GM23338 (cell line): ENCODE results near the gene ZNF283. TPM values are rescaled to one million over a fixed set of nuclear protein-coding genes. Genes with fewer than 3 reads are reported as not detected.

Experiments
- ATAC-seq: fragments of 200-7000 bp; cut with Tn5 transposase; 3 replicates; pipeline ENCODE4 v1.9.1; 2020
- DNase-seq: peaks from one replicate; pipeline ENCODE4 v3.0.0-alpha.2; 2015; ENCODE audit warnings: low spot score
- H2AFZ ChIP-seq: fragments of 200-600 bp; sonication (generic); 2 replicates; pipeline ENCODE4 v1.8.0; 2016; ENCODE audit warnings: antibody characterized with exemption, mild to moderate bottlenecking, moderate library complexity
- H3F3A ChIP-seq: fragments of 200-600 bp; sonication (generic); replicated peaks from 2 replicates; pipeline ENCODE4 v1.8.0; 2017; ENCODE audit warnings: antibody characterized with exemption, mixed run types, low read depth
- H3K27ac ChIP-seq: fragments of 200-600 bp; sonication (generic); 2 replicates; pipeline ENCODE4 v1.6.1; 2016; ENCODE audit warnings: low read depth
- H3K27me3 ChIP-seq: fragments of 200-600 bp; sonication (generic); 2 replicates; pipeline ENCODE4 v1.8.0; 2016; ENCODE audit warnings: mild to moderate bottlenecking, mixed run types, moderate library complexity; ENCODE audit not compliant: insufficient read depth
- H3K36me3 ChIP-seq: fragments of 200-600 bp; sonication (generic); 2 replicates; pipeline ENCODE4 v1.8.0; 2016; ENCODE audit warnings: mild to moderate bottlenecking; ENCODE audit not compliant: insufficient read depth
- H3K4me1 ChIP-seq: fragments of 200-600 bp; sonication (generic); 2 replicates; pipeline ENCODE4 v1.8.0; 2016; ENCODE audit warnings: mild to moderate bottlenecking, moderate library complexity; ENCODE audit not compliant: insufficient read depth
- H3K4me2 ChIP-seq: fragments of 200-600 bp; sonication (generic); 2 replicates; pipeline ENCODE4 v1.7.1; 2017; ENCODE audit warnings: mixed run types
- H3K4me3 ChIP-seq: fragments of 200-600 bp; sonication (generic); 2 replicates; pipeline ENCODE4 v1.6.1; 2016; ENCODE audit warnings: mixed run types
- H3K79me2 ChIP-seq: fragments of 200-600 bp; sonication (generic); replicated peaks from 2 replicates; pipeline ENCODE4 v1.8.0; 2017; ENCODE audit warnings: mild to moderate bottlenecking; ENCODE audit not compliant: insufficient read depth
- H3K9me2 ChIP-seq: fragments of 200-600 bp; sonication (generic); 2 replicates; pipeline ENCODE4 v1.8.0; 2017; ENCODE audit not compliant: insufficient read depth
- H4K20me1 ChIP-seq: fragments of 200-600 bp; sonication (generic); replicated peaks from 2 replicates; pipeline ENCODE4 v1.8.0; 2017; ENCODE audit warnings: mild to moderate bottlenecking; ENCODE audit not compliant: insufficient read depth
- H3K27ac Mint-ChIP-seq: 2 replicates; pipeline ENCODE4 v1.8.0; 2020; ENCODE audit warnings: inconsistent platforms, mild to moderate bottlenecking, moderate library complexity, mixed read lengths
- H3K27me3 Mint-ChIP-seq: 3 replicates; pipeline ENCODE4 v1.8.0; 2022; ENCODE audit warnings: low read depth, mild to moderate bottlenecking, moderate library complexity, mixed read lengths, inconsistent platforms; ENCODE audit not compliant: insufficient read depth, poor library complexity
- H3K36me3 Mint-ChIP-seq: 3 replicates; pipeline ENCODE4 v1.8.0; 2021; ENCODE audit warnings: low read depth, mild to moderate bottlenecking, inconsistent platforms, moderate library complexity, mixed read lengths
- H3K4me1 Mint-ChIP-seq: 3 replicates; pipeline ENCODE4 v1.8.0; 2020; ENCODE audit warnings: mild to moderate bottlenecking, inconsistent platforms, mixed read lengths
- H3K4me3 Mint-ChIP-seq: 3 replicates; pipeline ENCODE4 v1.8.0; 2021; ENCODE audit warnings: moderate library complexity, mild to moderate bottlenecking, inconsistent platforms, mixed read lengths
- H3K9me3 Mint-ChIP-seq: 3 replicates; pipeline ENCODE4 v1.8.0; 2020; ENCODE audit warnings: moderate library complexity, mild to moderate bottlenecking, inconsistent platforms, mixed read lengths
- CREB1 ChIP-seq: fragments of 250-450 bp; sonication (Bioruptor Pico); IDR thresholded peaks from 2 replicates; pipeline ENCODE4 v1.5.0; 2020; ENCODE audit warnings: low read depth, mild to moderate bottlenecking, moderate library complexity
- CTCF ChIP-seq, 2 experiments: fragments of 200-600 bp in 1 of 2; sonication (generic) in 1 of 2; conservative IDR thresholded peaks; 2 replicates each; pipeline versions ENCODE4 v1.5.1 to v1.6.1; 2016 to 2017; ENCODE audit warnings: antibody characterized with exemption in 2 of 2, low read depth in 2 of 2, mild to moderate bottlenecking in 2 of 2, moderate library complexity in 1 of 2
- EZH2phosphoT487 ChIP-seq: fragments of 200-600 bp; sonication (generic); IDR thresholded peaks from one replicate; pipeline ENCODE4 v1.8.1; 2018; ENCODE audit warnings: antibody characterized with exemption; ENCODE audit not compliant: unreplicated experiment
- JUNB ChIP-seq: IDR thresholded peaks from one replicate; pipeline ENCODE4 v1.6.1; 2016; ENCODE audit warnings: antibody characterized with exemption; ENCODE audit not compliant: unreplicated experiment
- NANOG ChIP-seq: IDR thresholded peaks from 2 replicates; pipeline ENCODE4 v1.6.1; 2016; ENCODE audit warnings: antibody characterized with exemption, borderline replicate concordance
- REST ChIP-seq: IDR thresholded peaks from one replicate; pipeline ENCODE4 v1.6.1; 2018; ENCODE audit warnings: antibody characterized with exemption; ENCODE audit not compliant: unreplicated experiment
- ZNF462 ChIP-seq: fragments of 250-450 bp; sonication (Bioruptor Pico); IDR thresholded peaks from 2 replicates; pipeline ENCODE4 v1.5.0; 2020; ENCODE audit warnings: mild to moderate bottlenecking, moderate library complexity
- polyA plus RNA-seq: library from polyadenylated mRNA; unstranded; fragments of >200 nt; fragmentation: Nextera tagmentation; extraction: Ambion mirVana; gene quantifications from 2 replicates; pipeline ENCODE4 v1.2.1, GENCODE V29; 2016
- total RNA-seq: library from RNA; depleted of rRNA; stranded (reverse); fragments of >200 nt; shearing (Covaris generic); gene quantifications from 2 replicates; pipeline ENCODE4 v1.2.3, GENCODE V29; 2014

The ZNF283 gene
- total and polyA plus RNA-seq, 2 experiments from 2014 or later: 3.1 to 12.0 TPM

GRCh38 chr19:43883864-43884263 is 56.7 kb downstream of the ZNF283 start, which contains the start of gene ZNF404:
Gene ZNF404 (minus strand): TSS chr19:43883964.
- Histone ChIP-seq H3K36me3 (peaks cover 7% of the 10 kb centered on the region; the same call in 1 of the 2 replicates), H3K27me3 (no peaks in the 10 kb centered on the region), H3K27ac (no peak within 1 kb of the TSS), H3F3A (no peaks in the 10 kb centered on the region), H3K79me2 (no peaks in the 10 kb centered on the region), H3K4me3 (no peak within 1 kb of the TSS), H3K4me1 (no peaks in the 10 kb centered on the region), H2AFZ (no peak within 1 kb of the TSS), H3K9me2 (no peaks in the 10 kb centered on the region), H3K4me2 (no peak within 1 kb of the TSS), H4K20me1 (no peaks in the 10 kb centered on the region)
- Mint-ChIP-seq H3K36me3 (peaks cover 51% of the 10 kb centered on the region), H3K4me3 (no peak within 1 kb of the TSS), H3K4me1 (no peaks in the 10 kb centered on the region), H3K27ac (no peak within 1 kb of the TSS), H3K27me3 (peaks cover 3% of the 10 kb centered on the region), H3K9me3 (peaks cover 92% of the 10 kb centered on the region)
- no peak for ATAC-seq
- TF ChIP-seq REST: no peak
- no peak for TF ChIP-seq CREB1 (CRISPR knock-in tag)
- no peak for DNase-seq

DNA sequence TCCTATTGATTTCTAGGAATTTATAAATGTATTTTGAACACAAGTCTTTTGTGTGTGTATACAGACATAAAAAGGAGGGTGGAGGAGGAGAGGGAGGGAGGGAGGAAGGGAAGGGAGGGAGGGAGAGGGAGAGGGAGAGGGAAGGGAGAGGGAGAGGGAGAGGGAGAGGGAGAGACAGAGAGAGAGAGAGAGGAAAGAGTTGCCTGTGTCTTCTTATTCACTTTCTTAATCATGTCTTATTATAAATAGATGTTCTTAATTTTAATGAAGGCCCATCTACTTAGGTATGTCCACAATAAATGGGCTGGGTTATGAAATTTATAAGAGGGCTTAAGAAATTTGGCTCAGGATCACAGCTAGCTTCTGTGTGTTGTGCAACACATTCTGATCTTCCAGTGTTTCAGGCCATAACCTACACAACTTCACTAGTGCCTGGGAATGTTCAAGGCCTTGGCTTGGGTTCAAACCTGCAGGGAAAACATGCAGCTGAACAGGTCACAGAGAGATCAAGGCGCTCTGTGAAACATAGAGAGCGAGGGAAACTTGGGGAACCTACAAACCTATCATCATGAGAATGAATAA is 68.7 kb downstream of the ZNF283 start:
- no peak for ATAC-seq
- H3K4me3 Mint-ChIP-seq: no peak overlapping the region
- TF ChIP-seq EZH2phosphoT487 (no peak), JUNB (no peak), CTCF (conservative IDR thresholded peaks at IDR 0.05; ENCODE audit: low read depth in 2 of 2) (no peak), NANOG (no peak), ZNF462 (CRISPR knock-in tag) (no peak)

More for the DNA sequence above, 68.7 kb downstream of the ZNF283 start:
- no peaks in the 10 kb centered on the region for H3K79me2 ChIP-seq
- H3K9me2 ChIP-seq: peaks cover 4% of the 10 kb centered on the region; the same call in 1 of the 2 replicates
- H3K4me3 ChIP-seq: no peak overlapping the region
- H3K27ac ChIP-seq: no peak overlapping the region
- no peaks in the 10 kb centered on the region; the same call in 1 of the 2 replicates for H3K36me3 ChIP-seq
- Mint-ChIP-seq H3K4me1 (peaks cover 2% of the 10 kb centered on the region; the same call in 2 of the 3 replicates), H3K27ac (no peak overlapping the region), H3K36me3 (peaks cover 34% of the 10 kb centered on the region), H3K9me3 (peaks cover 46% of the 10 kb centered on the region), H3K27me3 (no peaks in the 10 kb centered on the region)
- H2AFZ ChIP-seq: no peak overlapping the region
- no peaks in the 10 kb centered on the region for H3K27me3 ChIP-seq
- H4K20me1 ChIP-seq: no peaks in the 10 kb centered on the region
- DNase-seq: no peak
- H3F3A ChIP-seq: no peaks in the 10 kb centered on the region
- no peak overlapping the region for H3K4me2 ChIP-seq
- no peaks in the 10 kb centered on the region for H3K4me1 ChIP-seq
